ENCODE results near the gene NELL2. TPM values are rescaled to one million over a fixed set of nuclear protein-coding genes. Genes with fewer than 3 reads are reported as not detected.

The NELL2 gene
- total and polyA plus RNA-seq, 9 of the 15 experiments (the other 6 are each of a cell fraction or from before 2014, with no cell fraction given) = 0.32 to 1.1 (median 0.53) TPM

- POLR2A ChIA-PET = no interaction called here
- H3K4me1 ChIP-seq (replicated peaks in 1 of 2; ENCODE audit: control insufficient read depth in 2 of 2, insufficient read depth in 2 of 2, low read length in 2 of 2) = no peaks in the 10 kb centered on the region
- no TSS peak for BruUV-seq (replicated peaks)
- no peaks in the 10 kb centered on the region for H3K79me2 ChIP-seq (ENCODE audit: control insufficient read depth, insufficient read depth, low read length)
- no peak overlapping the region for H3K4me3 ChIP-seq
- H3K9me3 ChIP-seq (replicated peaks; ENCODE audit: control insufficient read depth, insufficient read depth, low read depth, low read length) = no peaks in the 10 kb centered on the region
- H4K20me1 ChIP-seq (replicated peaks; ENCODE audit: control insufficient read depth, insufficient read depth, low read length) = no peaks in the 10 kb centered on the region
- in situ Hi-C loops (cut with MboI) = no loop called here
- no peak overlapping the region for H3K9ac ChIP-seq (ENCODE audit: insufficient read depth in 1 of 2, low read depth in 2 of 2, low read length in 2 of 2)
- no peaks in the 10 kb centered on the region for H3K27me3 ChIP-seq (ENCODE audit: control insufficient read depth in 2 of 2, insufficient read depth in 2 of 2, low read length in 2 of 2)
- H3K4me2 ChIP-seq (ENCODE audit: insufficient read depth, low read length) = no peak overlapping the region
- DNase-seq (ENCODE audit: extremely low read depth in 1 of 4, low spot score in 3 of 4) (no peak), ATAC-seq (no peak), FAIRE-seq (no peak)
- H3K9me1 ChIP-seq (ENCODE audit: control insufficient read depth, insufficient read depth, low read length) = no peaks in the 10 kb centered on the region
- H3K27ac ChIP-seq (ENCODE audit: extremely low read depth, low read depth, low read length) = no peak overlapping the region
- H2AFZ ChIP-seq (ENCODE audit: low read depth, low read length) = no peak overlapping the region
- CTCF ChIA-PET (ENCODE audit: low intra/inter-chr PET ratio) = no interaction called here
- TF ChIP-seq TSHZ1 (CRISPR knock-in tag; IDR thresholded peaks at IDR 0.05) = no peak
- TF ChIP-seq CEBPG (CRISPR knock-in tag; IDR thresholded peaks at IDR 0.05) = no peak
- TF ChIP-seq CEBPG (tag; conservative IDR thresholded peaks at IDR 0.05 in 1 of 2, IDR thresholded peaks at IDR 0.05 in 1 of 2) = peak in 1 of 2 experiments; percentile 46; a peak in 1 of 4 replicates
- 0% methylated on average over 5 of the region's 6 CpGs for WGBS (ENCODE audit: insufficient coverage, low coverage, missing lambda C conversion rate)
- no peaks in the 10 kb centered on the region for H3K36me3 ChIP-seq (ENCODE audit: control insufficient read depth, insufficient read depth, low read length)
- intact Hi-C loops (cut with micrococcal nuclease) = no loop called here
These were observed 398.7 kb downstream of the NELL2 start for GRCh38 chr12:44477331-44477980.

All from K562 (cell line).